HG03469 (cell line): Measurements from ENCODE around the gene PGLYRP4.

ENCODE experiments used
- ATAC-seq: cut with Tn5 transposase; IDR thresholded peaks from one replicate; pipeline ENCODE4 v1.9.1; 2021; ENCODE audit warnings: mild to moderate bottlenecking, moderate library complexity, moderate number of reproducible peaks; ENCODE audit not compliant: unreplicated experiment

Gene PGLYRP4

GRCh38 chr1:153379591-153379990 is 30.9 kb upstream of the PGLYRP4 start:
- no peak for ATAC-seq

- no peak for ATAC-seq
These were observed 26.9 kb upstream of the PGLYRP4 start, which contains the start of gene S100A12 for GRCh38 chr1:153375511-153375910. Gene S100A12 (minus strand): TSS chr1:153375621. CDS start chr1:153374592, 1,029 bp downstream.

- no peak for ATAC-seq
These were observed 25.4 kb upstream of the PGLYRP4 start for GRCh38 chr1:153374071-153374470.

- no peak for ATAC-seq
These were observed 23.9 kb upstream of the PGLYRP4 start for GRCh38 chr1:153372571-153372970.

GRCh38 chr1:153371231-153371630 is 22.6 kb upstream of the PGLYRP4 start:
- no peak for ATAC-seq

- ATAC-seq: no peak
These were observed 21.5 kb upstream of the PGLYRP4 start for GRCh38 chr1:153370146-153370545.

GRCh38 chr1:153368495-153368894 is 19.9 kb upstream of the PGLYRP4 start:
- ATAC-seq: no peak

GRCh38 chr1:153367090-153367489 is 18.4 kb upstream of the PGLYRP4 start:
- ATAC-seq: no peak

- no peak for ATAC-seq
These were observed 17.6 kb upstream of the PGLYRP4 start for GRCh38 chr1:153366261-153366660.

GRCh38 chr1:153365696-153366095 is 17.1 kb upstream of the PGLYRP4 start:
- ATAC-seq: no peak

GRCh38 chr1:153364766-153365666 is 16.4 kb upstream of the PGLYRP4 start:
- no peak for ATAC-seq

- no peak for ATAC-seq
These were observed 15.5 kb upstream of the PGLYRP4 start for GRCh38 chr1:153364156-153364555.

GRCh38 chr1:153363641-153364040 is 15.0 kb upstream of the PGLYRP4 start:
- no peak for ATAC-seq

- ATAC-seq: no peak
These were observed 13.6 kb upstream of the PGLYRP4 start for GRCh38 chr1:153362187-153362775.

- ATAC-seq: no peak
These were observed 13.0 kb upstream of the PGLYRP4 start for GRCh38 chr1:153361480-153362109.

GRCh38 chr1:153360592-153361479 is 12.2 kb upstream of the PGLYRP4 start:
- ATAC-seq: no peak

GRCh38 chr1:153360190-153360589 is 11.5 kb upstream of the PGLYRP4 start:
- no peak for ATAC-seq

- ATAC-seq: no peak
These were observed 10.6 kb upstream of the PGLYRP4 start for GRCh38 chr1:153359241-153359640.

- ATAC-seq: no peak
These were observed 10.0 kb upstream of the PGLYRP4 start for GRCh38 chr1:153358691-153358975.

- no peak for ATAC-seq
These were observed 9.4 kb upstream of the PGLYRP4 start, which contains the start of gene S100A9 for GRCh38 chr1:153357853-153358690. Gene S100A9 (plus strand): TSS chr1:153357854. CDS start chr1:153358284, 430 bp downstream.
